Astrocyte (in vitro differentiated cells and primary cell): Measurements from ENCODE around the gene OLFM2. TPM values are rescaled to one million over a fixed set of nuclear protein-coding genes. Genes with fewer than 3 reads are reported as not detected.
A peak's percentile ranks its signal among the peaks of the same experiment; 100 is the strongest.

Experiments
- DNase-seq: peaks from one replicate; pipeline ENCODE4 v3.0.0-alpha.2; 2010; ENCODE audit warnings: low read depth
- FAIRE-seq: peaks from 2 replicates; lab custom pipeline; 2011; peaks lifted over from hg19 to GRCh38; lab: Jason Lieb, UNC
- H2AFZ ChIP-seq: 2 replicates; pipeline ENCODE4 v1.6.0; 2012; ENCODE audit warnings: low read depth, low read length, inconsistent platforms
- H3K27ac ChIP-seq: 2 replicates; pipeline ENCODE4 v1.5.1; 2011; ENCODE audit warnings: low read depth, low read length, inconsistent platforms
- H3K27me3 ChIP-seq: 2 replicates; pipeline ENCODE4 v1.6.0; 2011; ENCODE audit warnings: low read length, inconsistent platforms; ENCODE audit not compliant: insufficient read depth
- H3K36me3 ChIP-seq: 2 replicates; pipeline ENCODE4 v1.5.1; 2011; ENCODE audit warnings: low read length, inconsistent platforms; ENCODE audit not compliant: insufficient read depth
- H3K4me1 ChIP-seq: 2 replicates; pipeline ENCODE4 v1.5.1; 2011; ENCODE audit warnings: low read length, inconsistent platforms; ENCODE audit not compliant: insufficient read depth
- H3K4me2 ChIP-seq: 2 replicates; pipeline ENCODE4 v1.6.0; 2012; ENCODE audit warnings: low read length, inconsistent platforms
- H3K4me3 ChIP-seq: 2 replicates; pipeline ENCODE4 v1.5.1; 2011; ENCODE audit warnings: low read depth, mild to moderate bottlenecking, low read length, inconsistent platforms; ENCODE audit not compliant: insufficient read depth
- H3K79me2 ChIP-seq: 2 replicates; pipeline ENCODE4 v1.6.0; 2012; ENCODE audit warnings: mild to moderate bottlenecking, low read length, inconsistent platforms; ENCODE audit not compliant: insufficient read depth
- H3K9ac ChIP-seq: 2 replicates; pipeline ENCODE4 v1.6.0; 2012; ENCODE audit warnings: mild to moderate bottlenecking, low read length, inconsistent platforms
- H3K9me3 ChIP-seq: 2 replicates; pipeline ENCODE4 v1.5.1; 2012; ENCODE audit warnings: low read depth, mild to moderate bottlenecking, low read length, inconsistent platforms; ENCODE audit not compliant: insufficient read depth
- H4K20me1 ChIP-seq: 2 replicates; pipeline ENCODE4 v1.6.0; 2012; ENCODE audit warnings: low read length, inconsistent platforms; ENCODE audit not compliant: insufficient read depth
- H3K27ac Mint-ChIP-seq: one replicate; pipeline ENCODE4 v1.8.0; 2021; ENCODE audit warnings: mild to moderate bottlenecking, mixed read lengths; ENCODE audit not compliant: unreplicated experiment
- H3K27me3 Mint-ChIP-seq: one replicate; pipeline ENCODE4 v1.8.0; 2021; ENCODE audit warnings: low read depth, mixed read lengths; ENCODE audit not compliant: unreplicated experiment
- H3K36me3 Mint-ChIP-seq: one replicate; pipeline ENCODE4 v1.8.0; 2021; ENCODE audit warnings: low read depth, mixed read lengths; ENCODE audit not compliant: unreplicated experiment
- H3K4me1 Mint-ChIP-seq: one replicate; pipeline ENCODE4 v1.8.0; 2021; ENCODE audit warnings: low read depth, mixed read lengths; ENCODE audit not compliant: unreplicated experiment
- H3K4me3 Mint-ChIP-seq: one replicate; pipeline ENCODE4 v1.8.0; 2021; ENCODE audit warnings: mild to moderate bottlenecking, moderate library complexity, mixed read lengths; ENCODE audit not compliant: unreplicated experiment
- H3K9me3 Mint-ChIP-seq: one replicate; pipeline ENCODE4 v1.8.0; 2021; ENCODE audit warnings: mild to moderate bottlenecking, mixed read lengths; ENCODE audit not compliant: unreplicated experiment
- EZH2 ChIP-seq: IDR thresholded peaks from 2 replicates; pipeline ENCODE4 v1.6.1; 2012; ENCODE audit warnings: mild to moderate bottlenecking, low read length, inconsistent platforms; ENCODE audit not compliant: insufficient read depth
- total RNA-seq: library from RNA; stranded (reverse); gene quantifications from 2 replicates; pipeline ENCODE4 v1.2.1, GENCODE V29; 2021
- TF ChIP-seq, protein P1 (sequence below): IDR thresholded peaks from 2 replicates; pipeline ENCODE4 v1.5.1; 2011; ENCODE audit warnings: low read depth, mild to moderate bottlenecking, inconsistent platforms, low read length, moderate library complexity; ENCODE audit not compliant: insufficient read depth

OLFM2 gene
- total RNA-seq, 1 donor from 2014 or later = 71.3 TPM

- Mint-ChIP-seq H3K4me1 (peaks cover 6% of the 10 kb centered on the region), H3K9me3 (no peaks in the 10 kb centered on the region), H3K36me3 (peaks cover 8% of the 10 kb centered on the region), H3K27me3 (no peaks in the 10 kb centered on the region), H3K4me3 (no peak overlapping the region), H3K27ac (no peak overlapping the region)
- Histone ChIP-seq H3K9me3 (no peaks in the 10 kb centered on the region), H3K79me2 (no peaks in the 10 kb centered on the region), H3K9ac (no peak overlapping the region), H3K27ac (no peak overlapping the region), H2AFZ (no peak overlapping the region), H3K36me3 (no peaks in the 10 kb centered on the region), H4K20me1 (no peaks in the 10 kb centered on the region), H3K4me3 (no peak overlapping the region), H3K4me2 (no peak overlapping the region), H3K4me1 (no peaks in the 10 kb centered on the region), H3K27me3 (no peaks in the 10 kb centered on the region)
- FAIRE-seq (no peak), DNase-seq (no peak)
- TF ChIP-seq, protein P1, sequence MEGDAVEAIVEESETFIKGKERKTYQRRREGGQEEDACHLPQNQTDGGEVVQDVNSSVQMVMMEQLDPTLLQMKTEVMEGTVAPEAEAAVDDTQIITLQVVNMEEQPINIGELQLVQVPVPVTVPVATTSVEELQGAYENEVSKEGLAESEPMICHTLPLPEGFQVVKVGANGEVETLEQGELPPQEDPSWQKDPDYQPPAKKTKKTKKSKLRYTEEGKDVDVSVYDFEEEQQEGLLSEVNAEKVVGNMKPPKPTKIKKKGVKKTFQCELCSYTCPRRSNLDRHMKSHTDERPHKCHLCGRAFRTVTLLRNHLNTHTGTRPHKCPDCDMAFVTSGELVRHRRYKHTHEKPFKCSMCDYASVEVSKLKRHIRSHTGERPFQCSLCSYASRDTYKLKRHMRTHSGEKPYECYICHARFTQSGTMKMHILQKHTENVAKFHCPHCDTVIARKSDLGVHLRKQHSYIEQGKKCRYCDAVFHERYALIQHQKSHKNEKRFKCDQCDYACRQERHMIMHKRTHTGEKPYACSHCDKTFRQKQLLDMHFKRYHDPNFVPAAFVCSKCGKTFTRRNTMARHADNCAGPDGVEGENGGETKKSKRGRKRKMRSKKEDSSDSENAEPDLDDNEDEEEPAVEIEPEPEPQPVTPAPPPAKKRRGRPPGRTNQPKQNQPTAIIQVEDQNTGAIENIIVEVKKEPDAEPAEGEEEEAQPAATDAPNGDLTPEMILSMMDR = no peak
- no peak for TF ChIP-seq EZH2
These were observed 57.7 kb downstream of the OLFM2 start for GRCh38 chr19:9878511-9879196.

- no peaks in the 10 kb centered on the region for H3K79me2 ChIP-seq
- H3K27me3 Mint-ChIP-seq = no peaks in the 10 kb centered on the region
- no peaks in the 10 kb centered on the region for H3K4me1 ChIP-seq
- no peak overlapping the region for H3K9ac ChIP-seq
- H2AFZ ChIP-seq = no peak overlapping the region
- FAIRE-seq (no peak), DNase-seq (peak; percentile 43)
- no peak overlapping the region for H3K4me3 ChIP-seq
- H3K9me3 Mint-ChIP-seq = no peaks in the 10 kb centered on the region
- H3K36me3 Mint-ChIP-seq = peaks cover 8% of the 10 kb centered on the region
- no peaks in the 10 kb centered on the region for H3K9me3 ChIP-seq
- H3K4me3 Mint-ChIP-seq = peak overlapping the region; percentile 54
- H4K20me1 ChIP-seq = no peaks in the 10 kb centered on the region
- H3K4me2 ChIP-seq = peak overlapping the region; percentile 19
- H3K27me3 ChIP-seq = no peaks in the 10 kb centered on the region
- H3K4me1 Mint-ChIP-seq = peaks cover 6% of the 10 kb centered on the region
- TF ChIP-seq EZH2 = no peak
- TF ChIP-seq, protein P1 = no peak
- no peaks in the 10 kb centered on the region for H3K36me3 ChIP-seq
- peak overlapping the region; percentile 85 for H3K27ac Mint-ChIP-seq
- no peak overlapping the region for H3K27ac ChIP-seq
These were observed 58.4 kb downstream of the OLFM2 start for GRCh38 chr19:9877780-9878510.
